Mesendoderm (in vitro differentiated cells): ENCODE measurements around the gene EEPD1.

ENCODE experiments used
- DNase-seq: peaks from one replicate; pipeline ENCODE4 v3.0.0; 2013
- H2AK5ac ChIP-seq: 2 replicates; pipeline ENCODE4 v1.6.1; 2013; ENCODE audit warnings: low read length, inconsistent platforms
- H2BK120ac ChIP-seq: 2 replicates; pipeline ENCODE4 v1.6.1; 2013; ENCODE audit warnings: low read depth, mild to moderate bottlenecking, low read length, moderate library complexity, mixed read lengths
- H2BK15ac ChIP-seq: replicated peaks from 2 replicates; pipeline ENCODE4 v1.6.1; 2013; ENCODE audit warnings: low read depth, mild to moderate bottlenecking, moderate library complexity
- H2BK5ac ChIP-seq: 2 replicates; pipeline ENCODE4 v1.6.1; 2013; ENCODE audit warnings: low read length, inconsistent platforms
- H3K18ac ChIP-seq: 2 replicates; pipeline ENCODE4 v1.6.1; 2013; ENCODE audit warnings: mild to moderate bottlenecking, low read length, mixed read lengths
- H3K23ac ChIP-seq: one replicate; pipeline ENCODE4 v1.6.1; 2013; ENCODE audit warnings: low read length
- H3K27ac ChIP-seq: 2 replicates; pipeline ENCODE4 v1.5.1; 2013; ENCODE audit warnings: low read depth, mild to moderate bottlenecking, inconsistent platforms, low read length, moderate library complexity
- H3K27me3 ChIP-seq: 2 replicates; pipeline ENCODE4 v1.6.1; 2013; ENCODE audit warnings: low read length, control low read depth, mild to moderate bottlenecking, inconsistent platforms; ENCODE audit not compliant: insufficient read depth, poor library complexity
- H3K36me3 ChIP-seq: 2 replicates; pipeline ENCODE4 v1.6.1; 2013; ENCODE audit warnings: low read length, inconsistent platforms; ENCODE audit not compliant: control insufficient read depth, insufficient read depth
- H3K4ac ChIP-seq: one replicate; pipeline ENCODE4 v1.6.1; 2013; ENCODE audit warnings: low read depth, mild to moderate bottlenecking, low read length, moderate library complexity
- H3K4me1 ChIP-seq: 2 replicates; pipeline ENCODE4 v1.6.1; 2013; ENCODE audit warnings: low read depth, low read length, inconsistent platforms; ENCODE audit not compliant: control insufficient read depth
- H3K4me2 ChIP-seq: 2 replicates; pipeline ENCODE4 v1.6.1; 2013; ENCODE audit warnings: low read length
- H3K4me3 ChIP-seq: 2 replicates; pipeline ENCODE4 v1.5.1; 2013; ENCODE audit warnings: mild to moderate bottlenecking, low read length
- H3K56ac ChIP-seq: one replicate; pipeline ENCODE4 v1.6.1; 2013; ENCODE audit warnings: low read length
- H3K79me1 ChIP-seq: 2 replicates; pipeline ENCODE4 v1.6.1; 2013; ENCODE audit warnings: low read length, inconsistent platforms
- H3K79me2 ChIP-seq: 2 replicates; pipeline ENCODE4 v1.6.1; 2013; ENCODE audit warnings: mild to moderate bottlenecking, low read length; ENCODE audit not compliant: control insufficient read depth, insufficient read depth
- H3K9ac ChIP-seq: 2 replicates; pipeline ENCODE4 v1.6.1; 2013; ENCODE audit warnings: low read length, inconsistent platforms
- H4K5ac ChIP-seq: one replicate; pipeline ENCODE4 v1.6.1; 2013; ENCODE audit warnings: low read length
- H4K8ac ChIP-seq: one replicate; pipeline ENCODE4 v1.6.1; 2013; ENCODE audit warnings: low read depth, mild to moderate bottlenecking, control low read depth, low read length, moderate library complexity
- WGBS: extraction: QIAGEN DNeasy Blood & Tissue Kit; methylation state at CpG from one replicate; pipeline ENCODE4 v1.1.7; 2013; ENCODE audit warnings: low lambda C conversion rate, missing lambda C conversion rate; ENCODE audit not compliant: insufficient coverage; ENCODE audit errors: extremely low coverage; 5-methylcytosine and 5-hydroxymethylcytosine counted together

EEPD1 gene

GRCh38 chr7:36131499-36131898 lies 21.6 kb upstream of the EEPD1 start:
- no peaks in the 10 kb centered on the region for H3K27me3 ChIP-seq
- no peak overlapping the region for H3K4ac ChIP-seq
- H3K4me3 ChIP-seq, result no peak overlapping the region
- no peaks in the 10 kb centered on the region for H3K4me1 ChIP-seq
- no peak overlapping the region for H2BK120ac ChIP-seq
- no peak overlapping the region for H2BK15ac ChIP-seq
- H3K79me2 ChIP-seq, result no peaks in the 10 kb centered on the region
- H3K36me3 ChIP-seq, result no peaks in the 10 kb centered on the region
- H3K18ac ChIP-seq, result no peak overlapping the region
- H3K79me1 ChIP-seq, result no peaks in the 10 kb centered on the region
- H4K8ac ChIP-seq, result no peak overlapping the region
- no peak overlapping the region for H3K4me2 ChIP-seq
- H3K27ac ChIP-seq, result no peak overlapping the region
- no peak overlapping the region for H2BK5ac ChIP-seq
- no peak overlapping the region for H3K56ac ChIP-seq
- H3K9ac ChIP-seq, result no peak overlapping the region
- H3K23ac ChIP-seq, result no peak overlapping the region
- no peak for DNase-seq
- H4K5ac ChIP-seq, result no peak overlapping the region
- no peak overlapping the region for H2AK5ac ChIP-seq
- no CpG with 5 or more reads among the region's 7 CpGs for WGBS

- no peak overlapping the region for H2AK5ac ChIP-seq
- no peak overlapping the region for H3K4ac ChIP-seq
- H4K5ac ChIP-seq, result no peak overlapping the region
- no peak overlapping the region for H3K4me3 ChIP-seq
- H3K36me3 ChIP-seq, result no peaks in the 10 kb centered on the region
- WGBS, result no CpG with 5 or more reads among the region's 8 CpGs
- H3K4me1 ChIP-seq, result no peaks in the 10 kb centered on the region
- no peak overlapping the region for H2BK5ac ChIP-seq
- DNase-seq, result no peak
- H2BK15ac ChIP-seq, result no peak overlapping the region
- H3K4me2 ChIP-seq, result no peak overlapping the region
- H3K27ac ChIP-seq, result no peak overlapping the region
- H3K56ac ChIP-seq, result no peak overlapping the region
- no peak overlapping the region for H3K9ac ChIP-seq
- H4K8ac ChIP-seq, result no peak overlapping the region
- no peaks in the 10 kb centered on the region for H3K27me3 ChIP-seq
- no peaks in the 10 kb centered on the region for H3K79me1 ChIP-seq
- H3K79me2 ChIP-seq, result no peaks in the 10 kb centered on the region
- no peak overlapping the region for H3K18ac ChIP-seq
- no peak overlapping the region for H3K23ac ChIP-seq
- no peak overlapping the region for H2BK120ac ChIP-seq
These were observed 21.0 kb upstream of the EEPD1 start for GRCh38 chr7:36132012-36132411.

GRCh38 chr7:36135700-36136099 lies 17.4 kb upstream of the EEPD1 start:
- no CpG with 5 or more reads among the region's 4 CpGs for WGBS
- Histone ChIP-seq H4K8ac (no peak overlapping the region), H3K18ac (no peak overlapping the region)

GRCh38 chr7:36137258-36137657 lies 15.8 kb upstream of the EEPD1 start:
- no peak overlapping the region for H3K4me3 ChIP-seq
- H2BK120ac ChIP-seq, result no peak overlapping the region
- H3K27ac ChIP-seq, result no peak overlapping the region

More at GRCh38 chr7:36135700-36136099, 17.4 kb upstream of the EEPD1 start:
- Histone ChIP-seq H3K4me3 (no peak overlapping the region), H2BK5ac (no peak overlapping the region), H2BK15ac (no peak overlapping the region), H3K4ac (no peak overlapping the region), H3K27ac (no peak overlapping the region), H3K36me3 (no peaks in the 10 kb centered on the region), H3K4me2 (no peak overlapping the region), H3K4me1 (no peaks in the 10 kb centered on the region), H2AK5ac (no peak overlapping the region), H3K79me1 (no peaks in the 10 kb centered on the region), H2BK120ac (no peak overlapping the region), H3K23ac (no peak overlapping the region), H3K56ac (no peak overlapping the region), H4K5ac (no peak overlapping the region), H3K79me2 (no peaks in the 10 kb centered on the region), H3K9ac (no peak overlapping the region), H3K27me3 (no peaks in the 10 kb centered on the region)
- no peak for DNase-seq

GRCh38 chr7:36137754-36138153 lies 15.3 kb upstream of the EEPD1 start:
- DNase-seq, result no peak
- H4K5ac ChIP-seq, result no peak overlapping the region
- H3K27me3 ChIP-seq, result no peaks in the 10 kb centered on the region
- no peak overlapping the region for H2BK5ac ChIP-seq
- no peak overlapping the region for H3K27ac ChIP-seq
- H3K56ac ChIP-seq, result no peak overlapping the region
- no CpG with 5 or more reads among the region's 2 CpGs for WGBS
- H2BK15ac ChIP-seq, result no peak overlapping the region
- no peak overlapping the region for H3K4me3 ChIP-seq
- H3K23ac ChIP-seq, result no peak overlapping the region
- H2BK120ac ChIP-seq, result no peak overlapping the region
- H3K36me3 ChIP-seq, result no peaks in the 10 kb centered on the region
- H3K79me1 ChIP-seq, result no peaks in the 10 kb centered on the region
- no peak overlapping the region for H2AK5ac ChIP-seq
- H3K4me2 ChIP-seq, result no peak overlapping the region
- no peak overlapping the region for H3K18ac ChIP-seq
- H3K4ac ChIP-seq, result no peak overlapping the region
- H3K9ac ChIP-seq, result no peak overlapping the region
- no peak overlapping the region for H4K8ac ChIP-seq
- H3K79me2 ChIP-seq, result no peaks in the 10 kb centered on the region
- H3K4me1 ChIP-seq, result no peaks in the 10 kb centered on the region

More at GRCh38 chr7:36137258-36137657, 15.8 kb upstream of the EEPD1 start:
- Histone ChIP-seq H3K4ac (no peak overlapping the region), H3K4me2 (no peak overlapping the region), H2BK5ac (no peak overlapping the region), H3K79me1 (no peaks in the 10 kb centered on the region), H3K23ac (no peak overlapping the region), H4K8ac (no peak overlapping the region), H2BK15ac (no peak overlapping the region), H3K18ac (no peak overlapping the region), H3K9ac (no peak overlapping the region), H3K4me1 (no peaks in the 10 kb centered on the region), H3K27me3 (no peaks in the 10 kb centered on the region), H4K5ac (no peak overlapping the region), H2AK5ac (no peak overlapping the region), H3K79me2 (no peaks in the 10 kb centered on the region), H3K56ac (no peak overlapping the region), H3K36me3 (no peaks in the 10 kb centered on the region)
- no peak for DNase-seq

GRCh38 chr7:36138209-36138608 lies 14.8 kb upstream of the EEPD1 start:
- Histone ChIP-seq H3K56ac (no peak overlapping the region), H3K79me1 (no peaks in the 10 kb centered on the region), H3K79me2 (no peaks in the 10 kb centered on the region), H3K4me2 (no peak overlapping the region), H2BK15ac (no peak overlapping the region), H3K36me3 (no peaks in the 10 kb centered on the region), H3K4ac (no peak overlapping the region), H3K4me1 (no peaks in the 10 kb centered on the region), H2AK5ac (no peak overlapping the region), H2BK5ac (no peak overlapping the region), H3K27ac (no peak overlapping the region), H3K27me3 (no peaks in the 10 kb centered on the region), H3K23ac (no peak overlapping the region), H3K4me3 (no peak overlapping the region), H2BK120ac (no peak overlapping the region), H3K9ac (no peak overlapping the region), H4K5ac (no peak overlapping the region), H4K8ac (no peak overlapping the region), H3K18ac (no peak overlapping the region)
- DNase-seq, result no peak
- WGBS, result no CpG with 5 or more reads among the region's 5 CpGs
